Measurements from ENCODE around the gene GDF2.

DNA sequence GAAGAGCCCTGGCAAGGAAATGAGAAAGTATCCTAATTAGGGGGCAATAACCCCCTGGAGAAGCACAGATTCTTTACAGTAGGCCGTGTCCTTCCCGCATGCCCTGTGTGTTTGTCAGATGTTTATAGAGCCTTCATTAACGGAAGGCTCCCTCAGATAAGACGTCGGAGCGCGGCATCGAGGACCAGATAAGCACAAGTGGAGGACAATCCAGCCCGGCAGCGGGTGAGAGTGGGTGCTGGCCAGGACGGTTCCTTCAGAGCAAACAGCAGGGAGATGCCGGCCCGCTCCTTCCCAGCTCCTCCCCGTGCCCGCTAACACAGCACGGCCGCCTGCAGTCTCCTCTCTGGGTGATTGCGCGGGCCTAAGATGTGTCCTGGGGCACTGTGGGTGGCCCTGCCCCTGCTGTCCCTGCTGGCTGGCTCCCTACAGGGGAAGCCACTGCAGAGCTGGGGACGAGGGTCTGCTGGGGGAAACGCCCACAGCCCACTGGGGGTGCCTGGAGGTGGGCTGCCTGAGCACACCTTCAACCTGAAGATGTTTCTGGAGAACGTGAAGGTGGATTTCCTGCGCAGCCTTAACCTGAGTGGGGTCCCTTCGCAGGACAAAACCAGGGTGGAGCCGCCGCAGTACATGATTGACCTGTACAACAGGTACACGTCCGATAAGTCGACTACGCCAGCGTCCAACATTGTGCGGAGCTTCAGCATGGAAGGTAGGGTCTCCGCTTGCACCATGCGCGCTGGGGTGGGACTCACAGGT is at the start of gene GDF2:
- no peak for TF ChIP-seq POLR2A (IDR thresholded peaks at IDR 0.05)
- TF ChIP-seq, protein P1, sequence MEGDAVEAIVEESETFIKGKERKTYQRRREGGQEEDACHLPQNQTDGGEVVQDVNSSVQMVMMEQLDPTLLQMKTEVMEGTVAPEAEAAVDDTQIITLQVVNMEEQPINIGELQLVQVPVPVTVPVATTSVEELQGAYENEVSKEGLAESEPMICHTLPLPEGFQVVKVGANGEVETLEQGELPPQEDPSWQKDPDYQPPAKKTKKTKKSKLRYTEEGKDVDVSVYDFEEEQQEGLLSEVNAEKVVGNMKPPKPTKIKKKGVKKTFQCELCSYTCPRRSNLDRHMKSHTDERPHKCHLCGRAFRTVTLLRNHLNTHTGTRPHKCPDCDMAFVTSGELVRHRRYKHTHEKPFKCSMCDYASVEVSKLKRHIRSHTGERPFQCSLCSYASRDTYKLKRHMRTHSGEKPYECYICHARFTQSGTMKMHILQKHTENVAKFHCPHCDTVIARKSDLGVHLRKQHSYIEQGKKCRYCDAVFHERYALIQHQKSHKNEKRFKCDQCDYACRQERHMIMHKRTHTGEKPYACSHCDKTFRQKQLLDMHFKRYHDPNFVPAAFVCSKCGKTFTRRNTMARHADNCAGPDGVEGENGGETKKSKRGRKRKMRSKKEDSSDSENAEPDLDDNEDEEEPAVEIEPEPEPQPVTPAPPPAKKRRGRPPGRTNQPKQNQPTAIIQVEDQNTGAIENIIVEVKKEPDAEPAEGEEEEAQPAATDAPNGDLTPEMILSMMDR (IDR thresholded peaks at IDR 0.05): no peak

Data from vagina (tissue), 2 donors.